PC-3 (cell line): ENCODE measurements around the gene TCF19. TPM values are rescaled to one million over a fixed set of nuclear protein-coding genes. Genes with fewer than 3 reads are reported as not detected.

Source experiments
- ATAC-seq: fragments of 200-7000 bp; cut with Tn5 transposase; 2 replicates; pipeline ENCODE4 v1.9.1; 2020; ENCODE audit warnings: mild to moderate bottlenecking, moderate library complexity
- BruUV-seq: library from RNA; stranded (reverse); fragments of 400-500 nt; replicated peaks from 2 replicates; lab custom pipeline; 2021; lab: Mats Ljungman, UMichigan
- CTCF ChIA-PET: fragments of 300-600 bp; sonication (Branson Sonifier 250); formaldehyde crosslinking; loops from one replicate; lab custom pipeline; 2022; ENCODE audit warnings: antibody characterized with exemption; lab: Charles Lee
- POLR2A ChIA-PET: fragments of 300-600 bp; sonication (Branson Sonifier 250); formaldehyde crosslinking; loops from one replicate; lab custom pipeline; 2022; ENCODE audit warnings: antibody characterized with exemption; ENCODE audit not compliant: unreplicated experiment; lab: Charles Lee
- DNase-seq: peaks from one replicate; pipeline ENCODE4 v3.0.0-alpha.2; 2015
- H2AFZ ChIP-seq: fragments of 300-600 bp; sonication (generic); 2 replicates; pipeline ENCODE4 v1.6.0; 2016; ENCODE audit warnings: antibody characterized with exemption, low read length
- H3F3A ChIP-seq: fragments of 300-600 bp; sonication (generic); one replicate; pipeline ENCODE4 v1.6.0; 2017; ENCODE audit warnings: antibody characterized with exemption, low read length, control low read depth, mild to moderate bottlenecking; ENCODE audit not compliant: unreplicated experiment
- H3K27ac ChIP-seq: fragments of 300-600 bp; sonication (generic); 2 replicates; pipeline ENCODE4 v1.5.1; 2016; ENCODE audit warnings: mild to moderate bottlenecking, low read length
- H3K27me3 ChIP-seq: fragments of 300-600 bp; sonication (generic); 2 replicates; pipeline ENCODE4 v1.6.1; 2016; ENCODE audit warnings: low read length, mixed read lengths
- H3K36me3 ChIP-seq: fragments of 300-600 bp; sonication (generic); 2 replicates; pipeline ENCODE4 v1.6.1; 2016; ENCODE audit warnings: low read depth, mixed run types, low read length, mixed read lengths
- H3K4me1 ChIP-seq: fragments of 300-600 bp; sonication (generic); 2 replicates; pipeline ENCODE4 v1.5.1; 2016; ENCODE audit warnings: low read length; ENCODE audit not compliant: insufficient read depth
- H3K4me2 ChIP-seq: fragments of 300-600 bp; sonication (generic); 2 replicates; pipeline ENCODE4 v1.6.0; 2016; ENCODE audit warnings: low read length
- H3K4me3 ChIP-seq: fragments of 300-600 bp; sonication (generic); 2 replicates; pipeline ENCODE4 v1.5.1; 2016; ENCODE audit warnings: mild to moderate bottlenecking, low read length, mixed read lengths
- H3K79me2 ChIP-seq: fragments of 300-600 bp; sonication (generic); 2 replicates; pipeline ENCODE4 v1.6.1; 2017; ENCODE audit warnings: low read length, mixed read lengths
- H3K9ac ChIP-seq: fragments of 300-600 bp; sonication (generic); 2 replicates; pipeline ENCODE4 v1.6.0; 2016; ENCODE audit warnings: mild to moderate bottlenecking, low read length
- H3K9me2 ChIP-seq: fragments of 300-600 bp; sonication (generic); replicated peaks from 2 replicates; pipeline ENCODE4 v1.6.1; 2016; ENCODE audit warnings: mixed run types, low read length, mixed read lengths
- H3K9me3 ChIP-seq: fragments of 300-600 bp; sonication (generic); 2 replicates; pipeline ENCODE4 v1.6.1; 2016; ENCODE audit warnings: low read length, mixed read lengths
- H4K20me1 ChIP-seq: fragments of 300-600 bp; sonication (generic); 2 replicates; pipeline ENCODE4 v1.6.1; 2016; ENCODE audit warnings: low read length, mixed read lengths
- EZH2 ChIP-seq: fragments of 300-600 bp; sonication (generic); IDR thresholded peaks from one replicate; pipeline ENCODE4 v1.6.1; 2017; ENCODE audit warnings: antibody characterized with exemption, mild to moderate bottlenecking, low read length; ENCODE audit not compliant: unreplicated experiment
- EZH2phosphoT487 ChIP-seq: fragments of 300-600 bp; sonication (generic); IDR thresholded peaks from 2 replicates; pipeline ENCODE4 v1.6.1; 2018; ENCODE audit warnings: mild to moderate bottlenecking, antibody characterized with exemption, low read length, borderline replicate concordance
- intact Hi-C: fragments of 100-400 bp; cut with micrococcal nuclease; formaldehyde crosslinking; loops from 2 replicates; pipeline ENCODE4 v1.9.0; 2023
- total RNA-seq: library from RNA; depleted of rRNA; stranded (reverse); fragments of >200 nt; gene quantifications from 2 replicates; pipeline ENCODE4 v1.2.3, GENCODE V29; 2014
- TF ChIP-seq, protein P1 (sequence below): fragments of 300-600 bp; sonication (generic); conservative IDR thresholded peaks from 2 replicates; pipeline ENCODE4 v1.5.1; 2017; ENCODE audit warnings: antibody characterized with exemption, low read depth, mild to moderate bottlenecking, low read length

TCF19 gene
- total RNA-seq, 1 experiment from 2014 or later: 88.6 TPM

DNA sequence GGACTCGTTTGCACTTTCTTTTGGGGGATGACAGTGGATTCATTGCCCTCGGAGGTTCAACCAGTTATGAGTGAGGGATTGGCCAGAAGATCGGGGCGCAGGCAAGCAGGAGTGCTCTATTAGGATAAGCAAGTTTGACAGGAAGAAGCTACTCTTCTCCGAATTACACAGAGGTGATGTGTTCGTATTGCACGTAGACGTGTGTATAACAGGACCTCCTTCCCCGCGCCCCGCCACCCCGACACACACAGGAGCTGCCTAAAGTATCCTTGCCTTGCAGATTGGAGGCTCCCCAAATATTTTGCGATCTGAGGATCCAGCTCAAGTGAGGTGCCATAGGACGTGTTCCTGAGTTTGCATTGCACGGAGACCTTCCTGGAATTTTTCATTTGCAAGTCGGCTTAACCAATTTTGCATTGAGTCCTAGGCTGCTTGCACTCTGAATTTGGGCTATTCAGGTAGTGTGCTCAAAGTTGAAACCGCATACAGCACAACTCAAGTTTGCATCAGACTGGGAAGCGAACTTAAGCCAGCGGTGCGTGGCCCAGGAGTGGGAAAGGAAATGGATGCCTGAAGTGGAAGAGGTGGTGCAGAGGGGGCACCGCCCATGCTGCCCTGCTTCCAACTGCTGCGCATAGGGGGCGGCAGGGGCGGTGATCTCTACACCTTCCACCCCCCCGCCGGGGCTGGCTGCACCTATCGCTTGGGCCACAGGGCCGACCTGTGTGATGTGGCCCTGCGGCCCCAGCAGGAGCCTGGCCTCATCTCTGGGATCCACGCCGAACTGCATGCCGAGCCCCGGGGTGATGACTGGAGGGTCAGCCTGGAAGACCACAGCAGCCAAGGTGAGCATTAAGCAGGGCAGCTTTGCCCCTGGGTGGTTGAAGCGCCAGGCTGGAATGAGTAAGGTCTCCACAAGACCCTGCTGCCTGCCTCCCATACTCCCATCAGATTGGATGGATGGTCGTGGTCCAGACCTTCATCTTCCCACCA is 770 bp downstream of the TCF19 start:
- Histone ChIP-seq H3K9me3 (no peaks in the 10 kb centered on the region), H3K4me1 (peaks cover 17% of the 10 kb centered on the region), H3K9me2 (no peaks in the 10 kb centered on the region), H3F3A (no peaks in the 10 kb centered on the region), H3K27me3 (no peaks in the 10 kb centered on the region), H4K20me1 (no peaks in the 10 kb centered on the region), H2AFZ (peak overlapping the region; percentile 94), H3K4me3 (peak overlapping the region; percentile 88), H3K4me2 (peak overlapping the region; percentile 95), H3K36me3 (peaks cover 18% of the 10 kb centered on the region; the same call in 1 of the 2 replicates), H3K9ac (peak overlapping the region; percentile 89), H3K79me2 (peaks cover 37% of the 10 kb centered on the region), H3K27ac (peak overlapping the region; percentile 4; the same call in 1 of the 2 replicates)
- BruUV-seq: TSS peak; percentile 36
- DNase-seq (peak; percentile 46), ATAC-seq (peak; percentile 20)
- POLR2A ChIA-PET: interaction anchor here (0.6 to 1.0 kb wide), 2 partner anchors 20 to 35 kb away, joined by 3 to 4 read pairs; no protein-coding TSS in a partner anchor
- CTCF ChIA-PET: interaction anchor here (0.6 to 0.8 kb wide), 3 partner anchors 44 to 283 kb away, joined by 3 to 9 read pairs (median 5); no protein-coding TSS in a partner anchor
- TF ChIP-seq, protein P1, sequence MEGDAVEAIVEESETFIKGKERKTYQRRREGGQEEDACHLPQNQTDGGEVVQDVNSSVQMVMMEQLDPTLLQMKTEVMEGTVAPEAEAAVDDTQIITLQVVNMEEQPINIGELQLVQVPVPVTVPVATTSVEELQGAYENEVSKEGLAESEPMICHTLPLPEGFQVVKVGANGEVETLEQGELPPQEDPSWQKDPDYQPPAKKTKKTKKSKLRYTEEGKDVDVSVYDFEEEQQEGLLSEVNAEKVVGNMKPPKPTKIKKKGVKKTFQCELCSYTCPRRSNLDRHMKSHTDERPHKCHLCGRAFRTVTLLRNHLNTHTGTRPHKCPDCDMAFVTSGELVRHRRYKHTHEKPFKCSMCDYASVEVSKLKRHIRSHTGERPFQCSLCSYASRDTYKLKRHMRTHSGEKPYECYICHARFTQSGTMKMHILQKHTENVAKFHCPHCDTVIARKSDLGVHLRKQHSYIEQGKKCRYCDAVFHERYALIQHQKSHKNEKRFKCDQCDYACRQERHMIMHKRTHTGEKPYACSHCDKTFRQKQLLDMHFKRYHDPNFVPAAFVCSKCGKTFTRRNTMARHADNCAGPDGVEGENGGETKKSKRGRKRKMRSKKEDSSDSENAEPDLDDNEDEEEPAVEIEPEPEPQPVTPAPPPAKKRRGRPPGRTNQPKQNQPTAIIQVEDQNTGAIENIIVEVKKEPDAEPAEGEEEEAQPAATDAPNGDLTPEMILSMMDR: no peak
- TF ChIP-seq EZH2phosphoT487: no peak
- no peak for TF ChIP-seq EZH2
- intact Hi-C loops: loop anchor here (2.0 kb wide), 1 partner anchor 34 kb away; no protein-coding TSS in a partner anchor

DNA sequence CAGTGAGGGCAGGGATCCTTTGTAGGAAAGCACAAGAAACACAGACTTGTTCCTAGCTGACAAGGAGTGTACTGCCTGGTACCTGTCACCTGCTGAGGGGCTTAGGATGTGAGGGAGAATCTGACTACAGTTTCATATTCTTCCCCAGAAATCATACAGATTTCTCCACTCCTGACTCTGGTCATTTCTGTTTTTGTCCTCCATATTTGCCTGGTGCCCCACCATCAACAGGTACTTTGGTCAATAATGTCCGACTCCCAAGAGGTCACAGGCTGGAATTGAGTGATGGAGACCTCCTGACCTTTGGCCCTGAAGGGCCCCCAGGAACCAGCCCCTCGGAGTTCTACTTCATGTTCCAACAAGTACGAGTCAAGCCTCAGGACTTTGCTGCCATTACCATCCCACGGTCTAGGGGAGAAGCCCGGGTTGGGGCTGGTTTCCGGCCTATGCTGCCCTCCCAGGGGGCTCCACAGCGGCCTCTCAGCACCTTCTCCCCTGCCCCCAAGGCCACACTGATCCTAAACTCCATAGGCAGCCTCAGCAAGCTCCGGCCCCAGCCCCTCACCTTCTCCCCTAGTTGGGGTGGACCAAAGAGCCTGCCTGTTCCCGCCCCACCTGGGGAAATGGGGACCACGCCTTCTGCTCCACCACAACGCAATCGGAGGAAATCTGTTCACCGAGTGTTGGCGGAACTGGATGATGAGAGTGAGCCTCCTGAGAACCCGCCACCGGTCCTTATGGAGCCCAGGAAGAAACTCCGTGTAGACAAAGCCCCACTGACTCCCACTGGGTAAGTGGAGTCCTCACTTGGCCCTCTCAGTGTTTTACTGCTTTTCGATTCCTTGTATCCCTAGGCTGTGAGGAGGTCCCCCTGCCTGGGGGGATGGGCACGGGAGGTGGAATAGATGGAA is 3.1 kb downstream of the TCF19 start:
- Histone ChIP-seq H2AFZ (no peak overlapping the region), H3K79me2 (peaks cover 37% of the 10 kb centered on the region), H3K4me2 (no peak overlapping the region), H3K36me3 (peaks cover 12% of the 10 kb centered on the region; the same call in 1 of the 2 replicates), H3K27ac (no peak overlapping the region), H3F3A (no peaks in the 10 kb centered on the region), H3K9ac (no peak overlapping the region), H3K4me3 (no peak overlapping the region), H3K27me3 (no peaks in the 10 kb centered on the region), H3K4me1 (peaks cover 17% of the 10 kb centered on the region), H3K9me2 (no peaks in the 10 kb centered on the region), H3K9me3 (no peaks in the 10 kb centered on the region), H4K20me1 (no peaks in the 10 kb centered on the region)
- intact Hi-C loops: no loop called here
- no TSS peak for BruUV-seq
- ChIA-PET POLR2A (no interaction called here), CTCF (no interaction called here)
- DNase-seq (no peak), ATAC-seq (no peak)
- TF ChIP-seq, protein P1: no peak
- TF ChIP-seq EZH2phosphoT487 (no peak), EZH2 (no peak)
